Measurements from ENCODE around the gene UPK1A. TPM values are rescaled to one million over a fixed set of nuclear protein-coding genes. Genes with fewer than 3 reads are reported as not detected.
A peak's percentile ranks its signal among the peaks of the same experiment; 100 is the strongest.

UPK1A gene
- total RNA-seq, 5 donors from 2014 or later (not counting 1 experiment from before 2014, with no cell fraction given), result 0.20 to 0.56 (median 0.38) TPM; not detected in 1

DNA sequence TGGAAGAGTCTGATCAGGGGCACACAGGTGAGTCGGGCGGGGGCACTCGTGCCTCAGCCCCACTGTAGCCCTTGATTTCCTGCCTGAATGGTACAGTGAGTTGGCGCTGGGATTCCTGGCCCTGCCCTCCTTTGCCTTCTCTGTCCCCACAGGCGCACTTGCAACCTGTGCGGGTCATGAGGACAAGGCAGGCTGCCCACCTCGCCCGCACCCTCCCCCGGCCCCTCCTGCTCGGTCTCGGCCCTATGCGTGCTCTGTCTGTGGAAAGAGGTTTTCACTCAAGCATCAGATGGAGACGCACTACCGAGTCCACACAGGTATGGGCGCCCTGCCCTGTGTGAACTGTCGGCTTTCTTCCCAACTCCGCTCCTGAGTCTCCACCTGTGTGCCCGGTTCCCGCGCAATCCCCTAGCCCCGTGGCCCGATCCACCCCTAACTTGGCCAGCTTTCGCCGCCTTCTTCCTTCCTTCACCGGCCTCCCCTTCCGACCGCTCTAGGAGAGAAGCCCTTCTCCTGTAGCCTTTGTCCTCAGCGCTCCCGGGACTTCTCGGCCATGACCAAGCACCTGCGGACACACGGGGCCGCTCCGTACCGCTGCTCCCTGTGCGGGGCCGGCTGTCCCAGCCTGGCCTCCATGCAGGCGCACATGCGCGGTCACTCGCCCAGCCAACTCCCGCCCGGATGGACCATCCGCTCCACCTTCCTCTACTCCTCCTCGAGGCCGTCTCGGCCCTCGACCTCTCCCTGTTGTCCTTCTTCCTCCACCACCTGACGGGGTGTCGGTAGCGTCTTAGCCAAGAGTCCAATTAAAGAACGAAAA, 49.9 kb downstream of the UPK1A start:
- Histone ChIP-seq H3K36me3 (ENCODE audit: control insufficient read depth in 2 of 2, extremely low read depth in 1 of 2, insufficient read depth in 1 of 2, low read length in 1 of 2) (peaks cover 4 to 9% of the 10 kb centered on the region in 2 donors), H3K9me3 (no peaks in the 10 kb centered on the region), H3K27ac (ENCODE audit: low read length) (peak overlapping the region; percentile 74), H3K27me3 (replicated peaks in 1 of 2; ENCODE audit: control insufficient read depth in 2 of 2, extremely low read depth in 1 of 2, insufficient read depth in 2 of 2, low read length in 1 of 2) (no peaks in the 10 kb centered on the region), H3K4me1 (ENCODE audit: control insufficient read depth in 1 of 2, extremely low read depth in 1 of 2, insufficient read depth in 2 of 2, low read length in 2 of 2) (peaks cover 16 to 79% of the 10 kb centered on the region in 2 experiments), H3K4me3 (ENCODE audit: control insufficient read depth in 1 of 2, extremely low read depth in 1 of 2, low read length in 1 of 2) (peak overlapping the region; percentile 84 to 85)
- Mint-ChIP-seq H3K9me3 (no peaks in the 10 kb centered on the region), H3K36me3 (peaks cover 7% of the 10 kb centered on the region), H3K4me1 (peaks cover 65 to 70% (median 66%) of the 10 kb centered on the region in 3 donors), H3K4me3 (peak overlapping the region; percentile 90 to 100 (median 91)), H3K27ac (peak overlapping the region; percentile 94), H3K27me3 (no peaks in the 10 kb centered on the region)
- CTCF ChIA-PET, result interaction anchor here in 1 of 2 donors (0.7 kb wide), 1 partner anchor 22 kb away, joined by 3 read pairs; no protein-coding TSS in a partner anchor
- no peak for ATAC-seq (replicated peaks in 1 of 4)
- 4% methylated on average over 49 of the region's 52 CpGs for WGBS (ENCODE audit: insufficient coverage)
- POLR2A ChIA-PET, result no interaction called here
- DNase-seq, result peak in 2 of 35 experiments; percentile 20 to 50

DNA sequence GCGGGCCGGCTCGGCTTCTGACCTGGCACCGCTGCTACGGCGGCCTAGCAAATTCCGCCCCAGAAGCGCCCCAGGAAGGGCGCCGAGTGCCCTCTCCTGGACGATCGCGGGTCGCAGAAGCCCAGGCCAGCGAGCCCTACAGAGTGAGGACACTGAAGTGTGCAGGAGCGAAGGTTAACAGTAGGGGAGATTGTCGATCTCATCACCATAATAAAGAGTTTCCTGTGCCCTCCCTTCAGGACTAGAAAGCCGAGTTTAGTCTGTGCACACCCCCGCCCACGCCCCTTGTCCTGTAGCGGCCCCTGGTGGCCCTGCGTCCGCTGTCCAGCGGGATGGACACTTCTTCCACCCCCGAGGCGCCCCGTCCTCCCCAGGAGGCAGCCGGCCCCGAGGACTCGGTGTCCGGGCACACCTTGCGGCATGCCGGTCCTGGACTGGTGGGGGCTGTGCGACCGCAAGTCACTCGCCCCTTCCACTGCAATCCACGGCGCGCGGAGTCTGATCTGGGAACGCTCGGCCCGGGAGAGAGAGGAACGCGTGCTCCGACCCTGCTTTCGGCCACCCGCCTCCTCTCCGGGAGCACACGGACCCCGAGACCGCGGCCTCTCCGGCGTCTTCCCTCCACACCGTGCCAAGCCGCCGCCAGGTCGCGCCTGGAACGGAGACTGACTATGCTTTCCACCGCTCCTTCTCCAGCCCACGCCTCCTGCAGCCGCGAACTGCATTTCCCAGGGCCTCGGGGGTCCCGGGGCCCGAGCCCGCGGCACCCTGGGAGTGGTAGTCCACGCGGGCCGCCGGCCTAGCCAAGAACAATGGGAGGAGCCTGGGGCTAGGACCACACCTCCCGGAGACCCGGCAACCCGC, 50.7 kb downstream of the UPK1A start:
- CTCF ChIA-PET, result no interaction called here
- H3K4me3 ChIP-seq (ENCODE audit: control insufficient read depth in 1 of 2, extremely low read depth in 1 of 2, low read length in 1 of 2), result peak overlapping the region; percentile 84 to 85
- peaks cover 11% of the 10 kb centered on the region for H3K36me3 Mint-ChIP-seq

DNA sequence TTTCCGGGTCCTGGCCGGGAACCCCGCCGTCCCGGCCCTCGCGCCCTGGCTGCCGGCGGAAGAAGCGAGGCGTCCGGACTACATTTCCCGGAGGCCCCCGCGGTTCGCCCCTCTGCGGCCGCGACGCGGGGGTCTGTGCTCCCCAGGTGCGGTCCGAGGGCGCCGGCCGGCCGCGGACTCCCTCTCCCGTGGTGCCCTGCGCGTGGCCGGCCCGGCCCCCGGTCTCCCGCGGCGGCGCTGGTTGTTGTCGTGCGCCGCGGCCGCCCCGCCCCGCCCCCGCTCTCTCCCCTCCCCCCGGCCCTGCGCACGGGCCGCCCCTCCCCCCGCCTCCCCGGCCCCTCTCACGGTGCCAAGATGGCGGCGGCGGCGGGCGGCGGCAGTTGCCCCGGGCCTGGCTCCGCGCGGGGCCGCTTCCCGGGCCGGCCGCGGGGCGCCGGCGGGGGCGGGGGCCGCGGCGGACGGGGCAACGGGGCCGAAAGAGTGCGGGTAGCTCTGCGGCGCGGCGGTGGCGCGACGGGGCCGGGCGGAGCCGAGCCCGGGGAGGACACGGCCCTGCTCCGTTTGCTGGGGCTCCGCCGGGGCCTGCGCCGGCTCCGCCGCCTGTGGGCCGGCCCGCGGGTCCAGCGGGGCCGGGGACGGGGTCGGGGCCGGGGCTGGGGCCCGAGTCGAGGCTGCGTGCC, 51.5 kb downstream of the UPK1A start, which contains the start of gene KMT2B:
Gene KMT2B, plus strand, starts transcription at position 339 of the 680 bp plus-strand sequence. Its CDS starts 16 bp downstream, at position 355.
- CTCF ChIA-PET, result no interaction called here
- DNase-seq, result peak in 2 of 35 experiments; percentile 15 to 16
- peaks cover 56 to 65% (median 61%) of the 10 kb centered on the region in 3 donors for H3K4me1 Mint-ChIP-seq
- no peaks in the 10 kb centered on the region for H3K27me3 Mint-ChIP-seq
- peak; percentile 50 to 58 (median 54) for ATAC-seq (replicated peaks in 1 of 4)
- Histone ChIP-seq H3K9me3 (no peaks in the 10 kb centered on the region), H3K36me3 (ENCODE audit: control insufficient read depth in 2 of 2, extremely low read depth in 1 of 2, insufficient read depth in 1 of 2, low read length in 1 of 2) (peaks cover 16 to 23% of the 10 kb centered on the region in 2 donors), H3K27me3 (replicated peaks in 1 of 2; ENCODE audit: control insufficient read depth in 2 of 2, extremely low read depth in 1 of 2, insufficient read depth in 2 of 2, low read length in 1 of 2) (no peaks in the 10 kb centered on the region), H3K4me1 (ENCODE audit: control insufficient read depth in 1 of 2, extremely low read depth in 1 of 2, insufficient read depth in 2 of 2, low read length in 2 of 2) (peaks cover 15 to 65% of the 10 kb centered on the region in 2 experiments), H3K27ac (ENCODE audit: low read length) (peak within 1 kb of the TSS; percentile 74), H3K4me3 (ENCODE audit: control insufficient read depth in 1 of 2, extremely low read depth in 1 of 2, low read length in 1 of 2) (peak within 1 kb of the TSS; percentile 84 to 85)
- peaks cover 18% of the 10 kb centered on the region for H3K36me3 Mint-ChIP-seq
- peak within 1 kb of the TSS; percentile 94 for H3K27ac Mint-ChIP-seq
- H3K9me3 Mint-ChIP-seq, result no peaks in the 10 kb centered on the region
- WGBS (ENCODE audit: insufficient coverage), result under 1% methylated on average over 74 of the region's 109 CpGs
- H3K4me3 Mint-ChIP-seq, result peak within 1 kb of the TSS; percentile 90 to 100 (median 91)
- POLR2A ChIA-PET, result no interaction called here

More for the DNA sequence above, 50.7 kb downstream of the UPK1A start:
- peaks cover 11 to 15% of the 10 kb centered on the region in 2 donors for H3K36me3 ChIP-seq (ENCODE audit: control insufficient read depth in 2 of 2, extremely low read depth in 1 of 2, insufficient read depth in 1 of 2, low read length in 1 of 2)
- peak overlapping the region; percentile 74 for H3K27ac ChIP-seq (ENCODE audit: low read length)
- no peaks in the 10 kb centered on the region for H3K27me3 ChIP-seq (replicated peaks in 1 of 2; ENCODE audit: control insufficient read depth in 2 of 2, extremely low read depth in 1 of 2, insufficient read depth in 2 of 2, low read length in 1 of 2)
- ATAC-seq (replicated peaks in 1 of 4), result peak; percentile 83 to 88 (median 86)
- Mint-ChIP-seq H3K4me3 (peak overlapping the region; percentile 90 to 100 (median 91)), H3K9me3 (no peaks in the 10 kb centered on the region), H3K27me3 (no peaks in the 10 kb centered on the region), H3K27ac (peak overlapping the region; percentile 94), H3K4me1 (peaks cover 61 to 68% (median 67%) of the 10 kb centered on the region in 3 donors)
- under 1% methylated on average over 65 of the region's 77 CpGs for WGBS (ENCODE audit: insufficient coverage)
- H3K4me1 ChIP-seq (ENCODE audit: control insufficient read depth in 1 of 2, extremely low read depth in 1 of 2, insufficient read depth in 2 of 2, low read length in 2 of 2), result peaks cover 16 to 73% of the 10 kb centered on the region in 2 experiments
- DNase-seq, result peak; percentile 89 to 99 (median 97)
- POLR2A ChIA-PET, result no interaction called here
- no peaks in the 10 kb centered on the region for H3K9me3 ChIP-seq

DNA sequence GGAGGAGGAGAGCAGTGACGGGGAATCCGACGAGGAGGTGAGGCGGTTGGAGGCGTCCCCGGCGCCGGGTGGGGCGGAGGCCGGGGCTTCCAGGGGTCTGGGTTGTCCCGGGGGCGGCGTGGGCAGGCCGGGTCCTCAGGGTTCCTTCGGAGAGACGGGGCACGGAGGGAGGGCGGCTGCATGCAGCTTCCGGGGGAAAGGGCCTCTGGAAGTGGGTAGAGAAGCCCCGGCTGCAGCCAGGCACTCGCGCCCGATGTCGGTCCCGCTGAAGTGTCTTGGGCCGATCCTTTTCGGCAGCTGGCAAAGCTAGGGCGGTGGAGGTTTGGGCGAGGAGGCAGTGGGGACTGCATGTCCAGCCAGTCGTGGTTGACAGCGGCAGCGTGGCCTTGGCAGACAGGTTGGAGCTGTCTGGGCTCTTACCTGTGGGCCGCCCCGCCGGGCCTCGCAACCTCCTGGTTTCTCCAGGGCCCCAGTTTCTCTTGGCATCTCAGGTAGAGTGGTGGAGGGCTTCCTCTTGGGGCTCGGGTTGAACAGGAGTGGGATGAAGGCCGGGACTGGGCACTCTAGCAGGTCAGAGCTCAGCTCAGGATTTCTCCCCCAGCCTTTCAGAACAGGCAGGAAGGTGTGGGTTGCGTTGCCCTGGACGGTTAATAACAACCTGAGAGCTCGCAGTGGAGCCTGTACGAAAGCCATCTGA, 52.2 kb downstream of the UPK1A start:
- Mint-ChIP-seq H3K27ac (peak overlapping the region; percentile 68 to 79), H3K9me3 (no peaks in the 10 kb centered on the region), H3K4me3 (peak overlapping the region; percentile 84 to 87 (median 84)), H3K4me1 (peaks cover 49 to 58% (median 54%) of the 10 kb centered on the region in 3 donors), H3K36me3 (peaks cover 22% of the 10 kb centered on the region), H3K27me3 (no peaks in the 10 kb centered on the region)
- Histone ChIP-seq H3K4me1 (ENCODE audit: control insufficient read depth in 1 of 2, extremely low read depth in 1 of 2, insufficient read depth in 2 of 2, low read length in 2 of 2) (peaks cover 11 to 58% of the 10 kb centered on the region in 2 experiments), H3K4me3 (ENCODE audit: control insufficient read depth in 1 of 2, extremely low read depth in 1 of 2, low read length in 1 of 2) (peak overlapping the region; percentile 70 to 74), H3K36me3 (ENCODE audit: control insufficient read depth in 2 of 2, extremely low read depth in 1 of 2, insufficient read depth in 1 of 2, low read length in 1 of 2) (peaks cover 20 to 30% of the 10 kb centered on the region in 2 donors), H3K9me3 (no peaks in the 10 kb centered on the region), H3K27ac (ENCODE audit: low read length) (peak overlapping the region; percentile 16), H3K27me3 (replicated peaks in 1 of 2; ENCODE audit: control insufficient read depth in 2 of 2, extremely low read depth in 1 of 2, insufficient read depth in 2 of 2, low read length in 1 of 2) (no peaks in the 10 kb centered on the region)
- POLR2A ChIA-PET, result interaction anchor here in 1 of 2 donors (1.1 kb wide), 1 partner anchor 30 kb away, joined by 4 read pairs; the partner anchor contains the start of gene LIN37
- under 1% methylated on average over 38 of the region's 42 CpGs for WGBS (ENCODE audit: insufficient coverage)
- CTCF ChIA-PET, result interaction anchor here in 1 of 2 donors (0.6 kb wide), 1 partner anchor 31 kb away, joined by 13 read pairs; no protein-coding TSS in a partner anchor
- ATAC-seq (replicated peaks in 1 of 4) (peak in 3 of 4 experiments; percentile 2 to 5 (median 3)), DNase-seq (peak in 25 of 35 experiments; percentile 12 to 56 (median 34))

DNA sequence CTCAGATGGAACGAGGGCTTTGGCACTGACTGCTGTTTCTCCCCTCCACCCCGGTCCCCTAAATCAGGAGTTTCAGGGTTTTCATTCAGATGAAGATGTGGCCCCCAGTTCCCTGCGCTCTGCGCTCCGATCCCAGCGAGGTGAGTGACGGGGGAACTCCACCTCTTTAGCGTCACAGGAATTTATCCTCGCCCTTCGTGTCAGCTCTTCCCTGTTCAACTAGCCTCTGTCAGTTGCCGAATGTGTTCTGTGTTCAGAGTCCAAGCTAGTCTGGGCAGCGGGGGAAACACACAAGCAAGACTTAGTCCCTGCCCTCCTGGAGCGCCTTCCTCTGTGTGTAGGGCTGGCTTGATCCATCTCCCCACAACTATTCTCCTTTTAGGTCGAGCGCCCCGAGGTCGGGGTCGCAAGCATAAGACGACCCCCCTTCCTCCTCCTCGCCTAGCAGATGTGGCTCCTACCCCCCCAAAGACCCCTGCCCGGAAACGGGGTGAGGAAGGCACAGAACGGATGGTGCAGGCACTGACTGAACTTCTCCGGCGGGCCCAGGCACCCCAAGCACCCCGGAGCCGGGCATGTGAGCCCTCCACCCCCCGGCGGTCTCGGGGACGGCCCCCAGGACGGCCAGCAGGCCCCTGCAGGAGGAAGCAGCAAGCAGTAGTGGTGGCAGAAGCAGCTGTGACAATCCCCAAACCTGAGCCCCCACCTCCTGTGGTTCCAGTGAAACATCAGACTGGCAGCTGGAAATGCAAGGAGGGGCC, 53.3 kb downstream of the UPK1A start:
- ATAC-seq (replicated peaks in 1 of 4) (no peak), DNase-seq (no peak)
- peaks cover 7 to 47% of the 10 kb centered on the region in 2 experiments for H3K4me1 ChIP-seq (ENCODE audit: control insufficient read depth in 1 of 2, extremely low read depth in 1 of 2, insufficient read depth in 2 of 2, low read length in 2 of 2)
- peak overlapping the region; percentile 64 to 79 for H3K27ac Mint-ChIP-seq
- peak overlapping the region; percentile 84 to 87 (median 84) for H3K4me3 Mint-ChIP-seq
- H3K27me3 Mint-ChIP-seq, result no peaks in the 10 kb centered on the region
- no peaks in the 10 kb centered on the region for H3K9me3 ChIP-seq
- peaks cover 23% of the 10 kb centered on the region for H3K36me3 Mint-ChIP-seq
- no peaks in the 10 kb centered on the region for H3K9me3 Mint-ChIP-seq
- H3K4me1 Mint-ChIP-seq, result peaks cover 38 to 48% (median 43%) of the 10 kb centered on the region in 3 donors
- peak overlapping the region in 1 of 2 donors; percentile 74 for H3K4me3 ChIP-seq (ENCODE audit: control insufficient read depth in 1 of 2, extremely low read depth in 1 of 2, low read length in 1 of 2)
- H3K36me3 ChIP-seq (ENCODE audit: control insufficient read depth in 2 of 2, extremely low read depth in 1 of 2, insufficient read depth in 1 of 2, low read length in 1 of 2), result peaks cover 25 to 40% of the 10 kb centered on the region in 2 donors
- WGBS (ENCODE audit: insufficient coverage), result 95% methylated on average over 19 of the region's 32 CpGs
- ChIA-PET CTCF (interaction anchor here in 1 of 2 donors (0.6 kb wide), 2 partner anchors 32 to 186 kb away, joined by 3 to 13 read pairs; no protein-coding TSS in a partner anchor), POLR2A (interaction anchor here in 1 of 2 donors (1.1 kb wide), 1 partner anchor 29 kb away, joined by 4 read pairs; the partner anchor contains the start of gene LIN37)
- H3K27me3 ChIP-seq (replicated peaks in 1 of 2; ENCODE audit: control insufficient read depth in 2 of 2, extremely low read depth in 1 of 2, insufficient read depth in 2 of 2, low read length in 1 of 2), result no peaks in the 10 kb centered on the region
- H3K27ac ChIP-seq (ENCODE audit: low read length), result no peak overlapping the region

All from T-cell (primary cell).